C4-2B (cell line): Measurements from ENCODE around the gene PDCD11.

Experiments used
- H3K27ac ChIP-seq: fragments of 450-650 bp; 2 replicates; pipeline ENCODE4 v1.5.1; 2017
- ZFX ChIP-seq: fragments of 450-650 bp; IDR thresholded peaks from 2 replicates; pipeline ENCODE4 v1.6.1; 2017
- TF ChIP-seq, protein P1 (sequence below): fragments of 450-650 bp; conservative IDR thresholded peaks from 2 replicates; pipeline ENCODE4 v1.5.1; 2017; ENCODE audit warnings: mild to moderate bottlenecking

Gene PDCD11

DNA sequence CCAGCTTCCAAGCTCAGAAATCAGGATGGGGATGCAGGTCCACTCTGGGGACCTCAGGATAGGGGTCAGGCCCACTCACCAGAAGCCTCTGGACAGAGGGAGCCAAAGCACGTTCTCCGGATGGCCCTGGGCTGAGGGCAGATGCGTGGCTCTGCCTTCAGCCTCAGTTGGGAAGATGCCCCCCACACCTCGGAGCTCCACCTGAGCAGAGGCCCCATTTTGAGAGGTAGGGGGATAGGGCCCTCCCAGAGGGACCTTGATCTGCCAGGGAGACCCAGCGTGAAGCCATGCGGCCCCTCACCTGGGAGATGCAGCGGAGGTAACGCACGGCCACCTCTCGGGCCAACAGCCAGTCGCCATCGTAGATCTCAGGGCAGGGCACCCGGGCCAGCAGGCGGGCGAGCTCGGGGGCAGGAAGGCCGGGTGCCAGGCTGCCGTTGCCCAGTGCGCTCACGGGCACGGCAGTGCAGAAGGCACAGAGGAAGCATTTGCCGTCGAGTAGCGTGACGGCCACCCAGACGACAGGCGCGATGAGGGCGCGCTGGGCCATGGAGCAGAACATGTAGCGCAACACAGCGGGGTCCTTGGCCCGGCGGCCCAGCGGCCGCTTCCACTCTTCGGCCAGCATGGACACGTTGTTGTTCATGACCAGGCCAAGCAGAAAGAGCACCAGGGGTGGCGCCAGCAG is 61.6 kb downstream of the PDCD11 start:
- no peak overlapping the region for H3K27ac ChIP-seq
- TF ChIP-seq ZFX = no peak
- TF ChIP-seq, protein P1, sequence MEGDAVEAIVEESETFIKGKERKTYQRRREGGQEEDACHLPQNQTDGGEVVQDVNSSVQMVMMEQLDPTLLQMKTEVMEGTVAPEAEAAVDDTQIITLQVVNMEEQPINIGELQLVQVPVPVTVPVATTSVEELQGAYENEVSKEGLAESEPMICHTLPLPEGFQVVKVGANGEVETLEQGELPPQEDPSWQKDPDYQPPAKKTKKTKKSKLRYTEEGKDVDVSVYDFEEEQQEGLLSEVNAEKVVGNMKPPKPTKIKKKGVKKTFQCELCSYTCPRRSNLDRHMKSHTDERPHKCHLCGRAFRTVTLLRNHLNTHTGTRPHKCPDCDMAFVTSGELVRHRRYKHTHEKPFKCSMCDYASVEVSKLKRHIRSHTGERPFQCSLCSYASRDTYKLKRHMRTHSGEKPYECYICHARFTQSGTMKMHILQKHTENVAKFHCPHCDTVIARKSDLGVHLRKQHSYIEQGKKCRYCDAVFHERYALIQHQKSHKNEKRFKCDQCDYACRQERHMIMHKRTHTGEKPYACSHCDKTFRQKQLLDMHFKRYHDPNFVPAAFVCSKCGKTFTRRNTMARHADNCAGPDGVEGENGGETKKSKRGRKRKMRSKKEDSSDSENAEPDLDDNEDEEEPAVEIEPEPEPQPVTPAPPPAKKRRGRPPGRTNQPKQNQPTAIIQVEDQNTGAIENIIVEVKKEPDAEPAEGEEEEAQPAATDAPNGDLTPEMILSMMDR = no peak

DNA sequence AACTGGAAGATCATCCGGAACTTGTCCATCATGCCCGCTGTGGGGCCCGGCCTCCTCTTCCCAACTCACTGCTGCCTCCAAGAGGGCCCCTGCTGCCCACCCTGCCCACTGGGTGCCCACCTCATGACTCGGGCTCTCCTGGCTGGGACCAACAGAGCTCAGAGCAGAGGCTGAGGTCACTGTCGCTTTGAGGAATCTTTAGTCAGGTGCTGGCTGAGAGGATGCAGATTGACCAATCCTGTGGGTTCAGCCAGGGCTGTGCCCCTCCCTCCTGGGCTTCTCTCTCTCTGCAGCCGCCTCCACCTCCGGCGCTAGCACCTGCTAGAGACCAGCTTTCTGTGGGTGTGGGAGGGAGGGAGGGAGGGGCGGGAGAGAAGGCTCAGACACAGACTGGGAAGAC is 62.3 kb downstream of the PDCD11 start, which contains the start of gene CALHM1:
TSS of gene CALHM1 (minus strand) at position 181 of the 400 bp plus-strand sequence. CDS start at position 32, 149 bp downstream.
- no peak for TF ChIP-seq ZFX
- TF ChIP-seq, protein P1 = no peak
- H3K27ac ChIP-seq = no peak within 1 kb of the TSS

DNA sequence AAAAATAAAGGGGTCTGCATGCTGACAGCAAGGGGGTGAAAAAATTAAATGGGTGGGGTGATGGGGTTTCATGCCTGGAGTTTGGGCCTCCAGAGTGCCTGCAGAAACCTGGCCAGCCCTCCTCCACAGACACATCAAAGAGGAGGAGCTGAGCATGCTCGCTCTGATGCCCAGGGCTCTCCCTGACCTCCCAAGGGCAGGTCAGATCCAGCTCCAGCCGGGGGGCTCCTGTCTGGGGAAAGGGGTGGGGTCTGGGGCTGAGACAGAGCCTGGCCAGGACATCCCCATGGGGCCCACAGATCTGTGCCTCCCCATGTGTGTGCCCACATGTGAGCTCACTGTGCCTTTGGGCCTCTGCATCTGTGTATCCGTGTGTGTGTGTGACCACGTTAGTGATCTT is 63.2 kb downstream of the PDCD11 start:
- no peak for TF ChIP-seq ZFX
- TF ChIP-seq, protein P1 = no peak
- H3K27ac ChIP-seq = no peak overlapping the region

- no peak overlapping the region for H3K27ac ChIP-seq
- TF ChIP-seq ZFX = no peak
- TF ChIP-seq, protein P1 = no peak
These were observed 67.1 kb downstream of the PDCD11 start for GRCh38 chr10:103463499-103463898.

DNA sequence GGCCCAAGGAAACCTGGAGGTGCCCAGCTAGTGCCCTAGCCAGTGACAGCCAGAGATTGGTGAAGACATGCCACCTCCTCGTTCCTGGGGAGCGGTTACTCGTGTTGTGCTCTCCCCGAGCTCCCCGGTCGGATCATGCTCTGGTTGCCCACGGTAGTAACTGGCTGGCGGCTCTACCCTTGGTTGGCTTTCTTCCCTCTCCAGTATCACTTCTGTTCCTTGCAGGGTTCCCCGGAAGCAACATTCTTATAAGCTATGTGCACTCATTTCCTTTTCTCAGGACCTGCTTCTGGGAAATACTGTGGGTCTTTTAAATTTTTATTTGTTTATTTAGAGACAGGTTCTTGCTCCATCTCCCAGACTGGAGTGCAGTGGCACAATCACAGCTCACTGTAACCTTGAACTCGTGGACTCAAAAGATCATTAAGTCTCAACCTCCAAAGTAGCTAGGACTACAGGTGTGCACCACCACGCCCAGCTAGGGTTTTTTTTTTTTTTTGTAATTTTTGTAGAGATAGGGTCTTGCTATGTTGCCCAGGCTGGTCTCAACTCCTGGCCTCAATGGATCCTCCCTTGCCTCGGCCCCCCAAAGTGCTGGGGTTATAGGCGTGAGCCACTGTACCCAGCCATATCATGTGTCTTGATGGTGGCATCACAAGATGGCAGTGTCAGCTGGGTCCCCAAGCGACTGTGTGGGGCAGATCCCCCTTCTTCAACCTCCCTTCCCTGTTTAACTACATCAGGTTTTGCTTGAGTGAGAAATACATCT is 69.2 kb downstream of the PDCD11 start:
- TF ChIP-seq ZFX = no peak
- TF ChIP-seq, protein P1 = no peak
- peak overlapping the region; percentile 21; the same call in 1 of the 2 replicates for H3K27ac ChIP-seq

DNA sequence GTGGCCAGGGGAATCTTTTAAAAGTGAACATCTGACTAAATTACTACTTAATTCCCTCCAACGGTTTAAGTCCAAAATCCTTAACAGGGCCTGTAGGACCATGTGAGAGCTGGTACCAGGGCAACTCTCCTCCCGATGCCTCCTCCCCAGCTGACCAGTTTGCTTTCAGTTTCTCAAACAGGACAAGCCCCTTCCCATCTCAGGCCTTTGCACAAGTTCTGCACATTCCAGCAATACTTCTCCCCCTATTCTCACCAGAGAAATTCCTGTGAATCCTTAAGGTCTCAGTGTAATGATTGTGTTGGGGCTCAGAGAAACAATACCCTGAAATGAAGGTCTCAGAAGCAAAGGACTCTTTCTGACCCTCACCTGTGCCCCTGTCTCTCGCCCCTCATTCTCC is 70.3 kb downstream of the PDCD11 start:
- no peak overlapping the region for H3K27ac ChIP-seq
- no peak for TF ChIP-seq ZFX
- TF ChIP-seq, protein P1 = no peak

GRCh38 chr10:103467406-103467805 is 71.0 kb downstream of the PDCD11 start:
- TF ChIP-seq ZFX = no peak
- TF ChIP-seq, protein P1 = no peak
- H3K27ac ChIP-seq = no peak overlapping the region
